ENCODE results near the gene R3HDM4.

R3HDM4 gene

DNA sequence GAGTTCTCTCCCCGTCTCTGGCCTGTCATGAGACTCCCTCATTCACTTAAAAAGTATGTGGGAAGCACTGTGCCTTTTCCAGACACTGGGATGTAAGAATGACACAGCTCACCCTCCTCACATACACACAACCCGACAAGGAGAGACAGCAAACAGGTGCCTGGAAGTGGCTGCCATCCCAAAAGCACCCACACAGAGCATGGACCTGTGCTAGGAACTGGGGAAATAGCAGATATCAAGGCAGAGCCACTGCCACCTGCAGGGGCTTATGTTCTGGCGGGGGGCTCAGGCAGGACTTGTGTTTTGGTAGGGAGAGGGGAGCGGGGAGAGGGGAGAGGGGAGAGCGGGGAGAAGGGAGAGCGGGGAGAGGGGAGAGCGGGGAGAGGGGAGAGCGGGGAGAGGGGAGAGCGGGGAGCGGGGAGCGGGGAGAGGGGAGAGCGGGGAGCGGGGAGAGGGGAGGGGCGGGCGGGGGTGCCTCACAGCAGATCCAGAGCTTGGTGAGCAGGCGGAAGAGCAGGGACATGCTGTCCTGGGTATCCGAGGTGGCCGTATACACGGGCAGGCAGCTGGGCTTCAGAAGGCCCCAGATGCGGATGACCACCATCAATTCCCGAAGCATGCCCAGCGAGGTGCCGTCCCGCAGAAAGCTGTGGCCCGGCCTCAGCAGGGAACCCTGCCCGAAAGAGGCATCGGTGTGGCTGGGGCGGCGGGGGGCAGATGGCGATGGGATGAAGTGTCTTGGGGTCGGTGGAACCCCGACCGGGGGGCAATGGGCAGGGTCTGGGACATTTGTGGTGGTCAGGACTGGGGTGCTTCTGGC is 41.4 kb downstream of the R3HDM4 start:
- H3K4me3 ChIP-seq (ENCODE audit: low read depth, low read length), result no peak overlapping the region
- no peak for DNase-seq (ENCODE audit: low read depth)
- no peak for TF ChIP-seq CTCF (IDR thresholded peaks at IDR 0.05; ENCODE audit: control insufficient read depth, extremely low read depth, insufficient read depth)

- TF ChIP-seq CTCF (IDR thresholded peaks at IDR 0.05; ENCODE audit: control insufficient read depth, extremely low read depth, insufficient read depth), result no peak
- H3K4me3 ChIP-seq (ENCODE audit: low read depth, low read length), result no peak overlapping the region
- no peak for DNase-seq (ENCODE audit: low read depth)
These were observed 42.0 kb downstream of the R3HDM4 start for GRCh38 chr19:870963-871401.

- H3K4me3 ChIP-seq (ENCODE audit: low read depth, low read length), result no peak overlapping the region
- no peak for DNase-seq (ENCODE audit: low read depth)
- TF ChIP-seq CTCF (IDR thresholded peaks at IDR 0.05; ENCODE audit: control insufficient read depth, extremely low read depth, insufficient read depth), result no peak
These were observed 42.7 kb downstream of the R3HDM4 start for GRCh38 chr19:870314-870713.

GRCh38 chr19:869245-870177 is 43.5 kb downstream of the R3HDM4 start:
- TF ChIP-seq CTCF (IDR thresholded peaks at IDR 0.05; ENCODE audit: control insufficient read depth, extremely low read depth, insufficient read depth), result no peak
- no peak for DNase-seq (ENCODE audit: low read depth)

GRCh38 chr19:868458-869244 is 44.4 kb downstream of the R3HDM4 start:
- no peak overlapping the region for H3K4me3 ChIP-seq (ENCODE audit: low read depth, low read length)
- TF ChIP-seq CTCF (IDR thresholded peaks at IDR 0.05; ENCODE audit: control insufficient read depth, extremely low read depth, insufficient read depth), result no peak
- DNase-seq (ENCODE audit: low read depth), result no peak

More at GRCh38 chr19:869245-870177, 43.5 kb downstream of the R3HDM4 start:
- H3K4me3 ChIP-seq (ENCODE audit: low read depth, low read length), result no peak overlapping the region

DNA sequence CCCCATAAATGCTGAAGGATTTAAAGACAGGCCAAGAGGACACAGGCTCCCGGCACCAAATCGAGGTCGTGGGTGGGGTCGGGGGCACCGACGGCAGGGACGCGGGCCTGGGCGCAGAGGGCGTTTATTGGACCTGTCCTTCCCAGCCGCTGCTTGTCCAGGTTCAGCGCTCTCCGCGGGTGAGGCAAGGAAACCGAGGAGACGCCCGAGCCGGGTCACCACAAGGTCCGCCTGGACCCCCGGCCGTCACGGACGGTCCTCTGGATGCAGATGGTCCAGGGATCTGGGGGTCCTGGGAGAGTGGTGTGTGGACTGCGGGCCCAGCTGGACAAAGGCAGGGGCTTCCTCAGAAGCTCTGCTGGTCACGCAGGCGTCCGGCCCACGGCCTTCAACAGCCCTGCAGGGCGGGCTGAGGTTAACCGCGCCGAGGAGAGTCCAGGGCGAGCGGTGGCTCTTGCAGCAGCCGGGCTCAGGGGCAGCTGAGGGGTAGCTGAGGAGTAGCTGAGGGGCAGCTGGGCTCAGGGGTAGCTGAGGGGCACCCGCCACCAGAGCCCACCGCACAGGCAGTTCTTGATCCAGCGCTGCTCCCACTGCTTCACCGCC is 45.1 kb downstream of the R3HDM4 start:
- TF ChIP-seq CTCF (IDR thresholded peaks at IDR 0.05; ENCODE audit: control insufficient read depth, extremely low read depth, insufficient read depth), result no peak
- no peak overlapping the region for H3K4me3 ChIP-seq (ENCODE audit: low read depth, low read length)
- DNase-seq (ENCODE audit: low read depth), result no peak
